ENCODE data around the gene SRGAP2C.
"Not testable (repeated sequence)": the region's sequence is repeated elsewhere in the genome, so short reads cannot be mapped to it uniquely, and the experiment has no call there.

The SRGAP2C gene

DNA sequence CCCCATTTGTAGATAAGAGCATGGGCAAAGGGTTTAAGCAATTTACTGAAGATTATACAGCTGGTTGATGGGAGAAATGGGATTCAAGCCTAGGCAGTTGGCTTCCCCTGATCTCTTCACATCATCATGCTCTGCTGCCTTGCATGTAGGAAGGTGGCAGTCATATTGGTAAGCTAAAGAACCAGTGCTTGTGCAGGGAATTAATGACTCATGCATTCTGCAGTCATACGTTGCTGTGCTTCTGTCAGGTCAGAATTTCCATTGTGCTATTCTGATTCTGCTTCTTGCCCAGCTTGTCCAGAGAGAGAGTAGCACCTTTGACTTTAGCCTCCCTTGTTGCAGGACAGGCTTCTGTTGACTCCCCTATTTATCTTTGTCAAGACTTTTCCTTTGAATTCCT, 153.2 kb downstream of the SRGAP2C start:
- not testable (repeated sequence) for DNase-seq (ENCODE audit: low read depth in 2 of 2)

DNA sequence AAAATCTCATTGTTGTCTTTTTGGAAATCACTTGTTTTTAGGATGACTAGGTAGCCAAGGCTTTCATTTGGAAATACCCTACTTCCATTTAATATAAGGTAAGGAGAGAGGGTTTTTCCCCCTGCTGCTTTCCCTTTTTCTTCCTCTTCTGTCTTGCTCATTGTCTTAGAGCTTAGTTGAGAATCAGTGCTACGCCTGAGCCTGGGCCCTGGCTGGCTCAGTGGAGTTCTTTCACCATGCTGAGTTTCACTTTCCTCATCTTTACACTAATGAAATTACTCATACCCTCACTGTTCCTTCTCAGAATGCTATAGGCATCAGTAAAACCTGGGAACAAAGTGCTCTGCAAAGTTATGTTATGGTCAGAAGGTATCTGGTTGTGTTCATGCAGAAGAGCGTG, 154.8 kb downstream of the SRGAP2C start:
- not testable (repeated sequence) for DNase-seq (ENCODE audit: low read depth in 2 of 2)

DNA sequence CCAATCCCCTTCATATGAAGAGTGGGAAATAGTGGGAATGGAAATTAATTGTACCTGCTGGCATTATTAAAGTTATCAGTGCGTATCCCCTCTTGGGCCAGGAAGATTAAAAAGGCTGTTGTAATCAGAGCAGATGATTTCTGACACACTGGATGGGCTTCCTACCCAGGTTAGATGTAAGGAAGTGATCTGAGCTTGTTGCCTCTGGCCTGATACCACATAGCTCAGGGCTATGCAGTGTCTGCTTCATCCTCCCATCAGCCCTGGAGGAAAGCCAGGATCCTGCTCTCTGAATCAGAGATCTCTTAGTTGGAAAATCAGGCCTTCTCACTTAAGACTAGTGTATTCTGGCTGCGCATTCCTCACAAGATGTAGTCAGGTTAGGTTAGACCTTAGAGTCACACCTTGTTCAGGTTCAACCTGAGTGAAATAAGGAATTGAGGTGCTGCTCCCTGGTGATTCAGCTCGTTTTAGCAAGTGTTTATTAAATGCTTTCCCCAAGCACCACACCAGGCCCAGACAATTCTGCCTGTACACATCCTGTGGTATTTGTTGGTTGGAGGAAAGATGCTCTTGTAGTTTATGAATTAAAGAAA, 158.6 kb downstream of the SRGAP2C start:
- not testable (repeated sequence) for DNase-seq (ENCODE audit: low read depth in 2 of 2)

DNA sequence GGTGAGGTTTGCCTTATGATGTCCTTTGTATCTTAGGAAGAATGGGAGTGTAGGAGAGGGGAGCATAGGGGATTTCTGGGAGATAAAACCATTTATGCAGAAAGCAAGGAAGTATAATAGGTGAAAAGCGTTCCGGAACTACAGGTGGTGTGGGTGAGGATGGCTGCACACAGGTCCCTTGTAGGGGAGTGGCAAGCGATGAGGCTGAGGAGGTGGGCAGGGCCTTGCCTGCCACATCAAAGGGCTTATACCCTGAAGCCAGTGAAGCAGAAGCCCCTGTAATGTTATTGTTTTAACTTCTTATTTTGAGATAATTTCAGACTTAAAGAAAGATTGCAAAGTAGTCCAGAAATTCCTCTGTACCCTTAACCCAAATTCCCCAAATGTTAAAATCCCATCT, 159.6 kb downstream of the SRGAP2C start:
- DNase-seq (ENCODE audit: low read depth in 2 of 2) = not testable (repeated sequence)

DNA sequence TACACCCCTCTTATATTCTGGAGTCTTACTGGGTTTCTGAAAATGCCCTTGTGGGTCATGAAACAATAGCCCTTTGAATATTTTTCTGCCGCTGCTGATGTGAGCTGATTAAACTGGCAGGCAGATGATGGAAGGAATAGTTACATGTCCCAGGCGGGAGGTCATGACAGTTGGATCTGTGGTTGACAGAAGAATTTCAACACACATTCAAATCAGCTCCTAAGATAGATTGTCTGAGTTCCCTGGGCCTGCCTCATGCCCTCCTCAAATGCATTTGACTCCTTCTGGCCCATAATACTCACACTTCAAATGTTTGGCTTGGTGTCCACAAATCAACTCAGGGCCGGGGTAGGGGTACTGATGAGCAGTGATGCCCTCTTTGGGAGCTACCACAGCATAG, 161.9 kb downstream of the SRGAP2C start:
- not testable (repeated sequence) for DNase-seq (ENCODE audit: low read depth in 2 of 2)

DNA sequence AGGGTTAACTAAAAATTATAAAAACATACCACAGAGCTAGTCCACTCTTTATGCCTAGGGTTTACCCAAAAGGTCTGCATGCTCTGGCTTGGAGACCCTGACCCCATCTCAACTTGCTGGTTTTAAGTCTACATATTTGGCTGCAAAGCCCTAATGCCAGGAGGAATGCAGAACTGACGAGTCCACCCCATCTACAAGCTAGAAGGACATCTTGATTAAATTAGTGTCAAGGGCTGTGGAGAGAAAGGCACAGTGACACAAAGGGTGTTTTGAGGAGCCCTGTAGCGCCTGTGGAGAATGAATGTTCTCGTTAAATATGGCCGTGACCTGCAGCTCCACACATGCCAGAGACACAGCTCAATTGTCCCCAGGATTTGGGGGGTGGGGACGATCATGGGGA, 162.7 kb downstream of the SRGAP2C start:
- not testable (repeated sequence) for DNase-seq (ENCODE audit: low read depth in 2 of 2)

DNA sequence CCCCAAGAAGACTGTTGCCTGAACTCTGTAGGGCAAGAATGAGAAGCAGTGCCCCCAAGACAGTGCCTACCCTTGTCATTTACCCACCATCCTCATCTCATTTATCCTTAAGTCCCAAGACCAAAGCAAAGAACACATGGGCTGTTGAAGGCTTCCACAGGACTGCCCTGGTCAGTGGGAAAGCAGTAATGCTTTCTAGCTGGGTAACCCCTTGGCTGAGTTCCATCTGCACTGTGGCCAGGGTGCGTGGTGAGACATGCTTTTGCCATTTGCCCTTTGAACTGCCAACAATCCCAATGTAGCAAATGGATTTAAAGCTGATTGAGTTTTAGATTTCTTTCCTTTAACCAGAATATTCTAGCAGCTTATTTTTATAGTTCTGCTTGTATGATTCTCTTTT, 163.3 kb downstream of the SRGAP2C start:
- DNase-seq (ENCODE audit: low read depth in 2 of 2) = not testable (repeated sequence)

DNA sequence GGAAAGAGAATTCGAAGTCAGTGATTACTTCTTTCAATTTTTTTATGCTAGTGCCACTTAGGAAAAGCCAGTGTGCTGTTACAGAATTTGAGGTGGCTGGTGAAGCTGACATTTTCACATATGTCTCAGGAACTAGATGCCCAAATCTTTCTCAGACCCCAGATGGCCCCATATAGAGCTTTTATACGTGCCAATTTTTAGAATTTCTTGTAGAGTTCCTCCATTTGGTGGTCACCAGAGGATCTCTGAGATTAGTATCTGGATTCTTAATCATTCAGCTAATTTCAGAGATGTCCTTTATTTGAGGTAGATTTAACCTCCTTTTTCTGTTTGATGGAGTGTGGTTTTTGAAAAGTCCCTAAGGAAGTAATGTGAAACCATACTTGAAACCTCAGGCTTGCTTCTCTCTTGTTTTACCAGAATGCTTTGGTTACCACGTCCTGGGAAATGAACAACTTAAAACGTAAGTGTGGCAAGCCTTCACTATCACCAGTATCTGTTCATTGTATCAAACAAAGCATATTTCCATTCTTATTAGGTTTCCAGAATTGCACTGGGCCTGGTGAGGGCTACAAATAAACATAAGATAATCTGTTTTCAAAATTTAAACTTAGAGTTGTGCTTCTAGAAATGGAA, 164.7 kb downstream of the SRGAP2C start:
- not testable (repeated sequence) for DNase-seq (ENCODE audit: low read depth in 2 of 2)

DNA sequence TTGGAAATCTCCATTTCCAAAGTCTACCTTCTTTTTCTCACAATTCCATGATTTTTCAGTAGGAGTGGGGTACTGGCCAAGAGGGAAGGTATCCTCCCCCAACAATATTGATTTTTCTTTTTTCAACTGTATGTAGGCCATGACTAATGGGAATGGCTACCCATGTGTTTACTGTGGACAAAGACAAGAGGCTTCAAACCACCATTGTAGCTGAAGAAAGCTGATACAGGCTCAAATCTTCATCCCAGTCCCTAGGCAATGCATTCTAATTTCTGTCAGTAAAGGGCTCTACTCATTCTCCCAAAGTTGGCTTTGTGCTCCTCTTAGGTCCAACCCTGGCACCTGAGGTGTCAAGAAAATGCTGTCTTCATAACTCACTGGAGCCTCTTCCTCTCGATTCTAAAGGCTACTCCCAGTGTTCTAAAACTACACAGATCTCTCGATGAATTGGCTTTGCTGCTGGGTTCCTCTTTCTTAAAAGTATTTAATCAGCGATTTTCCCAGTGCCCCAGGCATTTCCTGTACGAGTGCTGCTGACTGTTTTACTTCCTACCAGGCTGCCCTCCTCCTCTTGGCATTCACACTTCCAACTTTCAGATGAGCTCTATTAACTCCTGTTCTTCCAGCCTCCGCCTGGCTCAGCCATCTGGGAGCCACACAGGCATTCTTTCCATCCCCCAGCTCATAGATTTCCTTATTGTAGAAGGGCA, 171.1 kb downstream of the SRGAP2C start:
- DNase-seq (ENCODE audit: low read depth in 2 of 2) = not testable (repeated sequence)

DNA sequence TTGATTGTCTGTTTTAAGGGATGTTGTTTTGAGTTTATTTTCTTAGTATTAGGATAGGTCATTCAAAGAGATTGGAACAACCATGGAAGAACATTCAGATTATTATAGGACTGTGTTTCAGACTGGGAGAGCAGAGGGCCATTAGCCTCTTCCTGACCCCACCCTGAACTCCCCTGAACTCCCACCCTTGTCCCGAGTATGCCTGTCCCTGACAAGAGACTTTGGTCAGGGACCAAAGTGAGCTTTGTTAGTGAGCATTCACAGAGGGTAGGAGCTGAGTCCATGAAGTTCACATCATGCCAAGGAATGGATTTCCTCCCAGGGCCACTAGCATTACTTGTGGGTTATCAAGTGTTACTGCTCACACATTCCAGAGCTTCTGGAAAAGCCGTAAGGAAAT, 172.0 kb downstream of the SRGAP2C start:
- DNase-seq (ENCODE audit: low read depth in 2 of 2) = not testable (repeated sequence)

DNA sequence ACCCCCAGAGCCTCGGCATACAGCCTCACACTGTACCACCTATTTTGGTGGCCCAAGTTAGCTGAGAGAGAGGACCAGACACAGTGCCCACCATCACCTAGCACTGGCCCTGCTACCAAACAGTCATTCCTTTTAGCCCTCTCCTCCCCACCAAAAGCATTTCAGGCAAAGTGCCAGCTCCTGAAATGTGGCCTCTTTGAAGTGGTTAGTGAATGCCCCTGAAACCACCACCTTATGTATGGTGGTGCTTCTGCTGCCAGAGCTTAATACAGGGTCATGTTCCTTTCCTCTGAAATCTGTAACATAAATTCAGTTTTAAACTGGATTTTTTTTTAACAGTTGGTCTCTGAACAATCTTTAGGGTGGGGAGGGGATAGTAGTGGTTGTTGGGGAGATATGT, 175.8 kb downstream of the SRGAP2C start:
- DNase-seq (ENCODE audit: low read depth in 2 of 2) = not testable (repeated sequence)

DNA sequence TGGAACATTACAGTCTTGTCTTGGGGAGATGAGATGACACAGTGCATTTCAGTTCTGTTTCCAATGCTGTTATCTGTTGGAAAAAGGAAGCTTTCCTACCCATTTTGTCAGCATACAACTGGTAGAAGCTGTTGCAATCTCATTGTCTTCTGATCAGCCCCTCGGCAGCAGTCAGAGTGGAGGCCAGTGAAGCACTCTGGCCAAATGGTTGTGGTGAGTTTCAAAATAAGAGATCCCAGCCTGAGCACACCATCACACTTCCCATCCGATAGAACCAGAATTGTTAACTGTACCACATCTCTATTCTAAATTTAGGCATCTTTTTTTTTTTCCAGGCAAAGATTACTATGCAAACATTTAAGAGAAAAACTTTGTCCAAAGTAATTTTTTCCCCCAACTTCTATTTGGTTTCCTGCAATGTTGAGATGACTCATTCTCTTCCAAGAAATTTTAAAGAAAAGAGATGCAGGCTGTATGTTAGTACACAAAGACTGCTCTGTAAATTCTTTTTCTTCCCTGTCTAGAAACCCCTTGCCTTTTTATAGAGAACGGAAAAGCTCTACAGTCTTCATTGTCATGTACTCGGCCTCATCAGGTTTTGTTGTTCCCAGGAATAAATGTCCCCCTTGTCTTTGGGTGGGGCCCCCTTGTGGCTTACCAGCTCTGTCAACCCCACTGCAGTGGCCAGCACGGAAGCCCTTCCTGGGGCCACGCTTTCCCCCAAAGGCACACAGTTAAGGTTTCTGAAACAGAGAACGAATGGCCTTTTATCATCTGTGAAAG, 176.9 kb downstream of the SRGAP2C start:
- DNase-seq (ENCODE audit: low read depth in 2 of 2) = not testable (repeated sequence)

DNA sequence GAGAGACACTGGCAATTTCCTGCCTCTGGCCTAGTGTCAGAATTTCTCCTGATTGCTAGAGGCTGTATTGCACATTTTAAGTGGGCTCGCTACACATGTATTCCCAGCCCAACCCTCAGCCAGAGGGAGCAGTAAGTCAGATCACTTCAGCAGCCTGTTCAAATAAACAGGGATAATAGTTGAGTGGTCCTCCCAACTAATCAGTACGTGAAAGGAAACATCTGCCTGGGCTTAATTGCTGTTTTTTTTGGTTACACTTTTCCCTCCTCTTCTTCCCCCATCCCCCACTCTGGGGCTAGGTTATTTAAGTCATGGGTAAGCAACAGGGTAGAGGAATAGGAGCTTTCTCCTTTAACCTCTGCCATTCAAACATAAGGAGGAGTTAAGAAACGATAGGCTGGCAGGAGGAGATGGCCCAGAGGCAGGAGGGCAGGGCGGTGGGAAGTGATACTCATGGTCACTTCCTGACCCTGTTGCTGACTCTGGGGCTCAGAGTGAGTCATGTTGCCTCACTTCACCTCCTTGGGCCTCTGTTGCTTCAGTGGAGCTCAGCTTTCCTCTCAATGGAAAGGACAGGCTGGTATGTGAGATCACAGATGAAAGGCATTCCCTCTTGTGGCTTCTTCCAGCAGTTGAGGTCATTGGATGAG, 177.6 kb downstream of the SRGAP2C start:
- not testable (repeated sequence) for DNase-seq (ENCODE audit: low read depth in 2 of 2)

DNA sequence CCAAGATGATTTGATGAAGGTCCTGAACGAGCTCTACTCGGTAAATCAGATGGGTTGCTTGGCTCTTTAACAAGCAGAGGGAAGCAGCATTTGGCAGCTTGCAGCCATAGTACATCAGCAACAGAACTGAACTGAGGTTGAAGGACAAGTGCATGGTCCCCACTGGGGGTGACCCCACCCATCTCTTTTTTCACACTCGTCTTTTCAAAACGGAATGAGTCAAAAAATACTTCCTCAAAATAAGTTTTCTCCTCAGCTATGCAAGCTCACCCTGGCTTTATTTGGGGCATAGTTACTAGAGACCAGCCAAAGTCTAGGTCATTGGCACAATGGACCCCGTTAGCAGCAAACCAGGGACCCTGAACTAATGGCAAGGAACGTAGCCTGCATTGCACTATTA, 180.5 kb downstream of the SRGAP2C start:
- not testable (repeated sequence) for DNase-seq (ENCODE audit: low read depth in 2 of 2)

DNA sequence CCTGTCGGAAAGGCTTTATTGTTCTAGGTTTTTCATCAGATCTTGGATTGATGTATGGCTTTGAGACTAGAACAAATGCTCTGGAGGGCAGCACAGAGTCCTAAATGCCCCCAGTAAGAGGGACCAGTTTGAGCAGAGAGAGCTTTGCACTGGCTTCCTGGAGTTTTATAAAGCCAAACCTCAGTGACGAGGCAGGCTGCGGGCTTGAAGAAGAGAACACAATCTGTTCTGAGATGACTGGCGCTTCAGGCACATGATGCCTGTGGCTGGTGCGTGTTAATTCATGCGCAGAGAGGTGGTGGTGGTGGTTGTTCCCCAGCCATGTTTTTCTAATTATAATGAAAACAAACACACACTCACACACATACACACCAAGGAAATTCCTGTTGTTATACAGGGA, 180.9 kb downstream of the SRGAP2C start:
- DNase-seq (ENCODE audit: low read depth in 2 of 2) = peak in 1 of 2 donors; percentile 34

DNA sequence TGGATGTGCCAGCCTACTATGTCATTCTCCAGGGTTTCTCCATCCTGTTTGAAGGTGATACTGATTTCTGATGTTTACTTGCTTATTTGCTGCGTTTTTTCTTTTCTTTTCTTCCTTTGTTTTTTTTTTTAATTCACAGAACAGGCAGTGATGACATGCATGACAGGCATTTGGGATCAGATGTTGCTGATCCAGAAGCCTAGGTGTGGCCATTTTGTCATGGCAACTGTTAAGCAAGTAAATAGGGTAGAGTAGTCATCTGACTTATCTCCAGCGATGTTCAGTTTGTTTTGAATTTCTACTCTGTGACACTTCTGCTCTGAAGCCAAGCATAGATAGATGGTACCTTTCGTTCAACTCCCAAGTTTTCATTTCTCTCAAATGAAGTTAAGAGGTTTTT, 181.4 kb downstream of the SRGAP2C start:
- not testable (repeated sequence) for DNase-seq (ENCODE audit: low read depth in 2 of 2)

DNA sequence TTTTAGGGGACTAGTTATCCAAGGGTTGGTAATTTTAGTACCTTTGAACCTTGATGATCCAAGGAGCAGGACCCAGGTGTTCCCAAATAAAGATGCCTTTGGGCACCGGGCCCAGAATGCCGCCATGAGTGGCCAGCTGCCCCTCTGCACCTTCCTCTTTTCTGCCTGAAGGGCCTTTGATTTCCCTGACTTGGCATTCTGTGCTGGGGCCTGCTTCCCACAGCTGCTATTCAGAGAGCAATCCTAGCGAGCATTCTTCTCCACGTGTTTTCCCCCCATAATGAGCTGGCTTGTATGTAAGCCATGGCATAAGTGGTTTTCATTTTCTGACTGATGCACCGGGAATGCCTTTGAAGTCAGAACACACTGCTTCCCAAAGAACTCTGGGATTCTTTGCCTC, 184.1 kb downstream of the SRGAP2C start:
- DNase-seq (ENCODE audit: low read depth in 2 of 2) = not testable (repeated sequence)

DNA sequence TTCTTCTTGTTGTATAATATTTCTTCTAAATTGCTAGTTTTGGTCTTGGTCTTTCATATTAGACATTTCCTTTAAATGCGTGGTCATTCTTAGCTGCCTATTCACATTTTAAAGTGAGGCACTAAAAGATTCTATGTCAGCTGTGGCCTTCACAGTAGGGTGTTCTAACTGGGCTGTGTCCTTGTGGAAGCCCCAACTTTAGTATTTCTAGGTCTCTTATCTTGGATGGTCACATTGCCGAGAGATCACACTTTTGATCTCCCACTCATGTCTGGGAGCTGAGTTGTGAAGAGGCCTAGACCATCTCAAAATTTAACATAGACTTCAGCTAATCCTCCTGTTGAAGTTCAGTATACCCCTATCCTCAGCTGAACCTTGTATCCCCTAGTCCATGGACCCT, 185.2 kb downstream of the SRGAP2C start:
- DNase-seq (ENCODE audit: low read depth in 2 of 2) = not testable (repeated sequence)

DNA sequence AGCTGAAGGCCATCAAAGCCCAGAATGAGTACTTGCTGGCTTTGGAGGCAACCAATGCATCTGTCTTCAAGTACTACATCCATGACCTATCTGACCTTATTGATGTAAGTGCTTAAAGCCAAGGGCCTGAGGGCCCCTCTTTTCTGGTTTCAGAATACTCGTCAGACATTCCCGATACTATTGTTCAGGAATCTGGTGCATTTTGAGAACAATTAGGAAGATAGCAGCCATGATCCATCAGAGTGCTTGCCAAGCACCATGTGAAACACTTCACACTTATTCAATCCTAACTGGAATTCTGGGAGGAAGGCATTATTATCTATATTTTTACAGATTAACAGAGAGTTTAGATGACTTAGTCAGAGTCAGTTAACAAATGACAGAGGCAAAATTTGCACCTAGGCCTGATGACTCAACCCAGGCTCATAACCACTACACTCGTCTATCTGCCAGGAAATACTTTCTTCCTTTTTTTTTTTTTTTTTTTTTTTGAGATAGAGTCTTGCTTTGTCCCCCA, 190.1 kb downstream of the SRGAP2C start:
- not testable (repeated sequence) for DNase-seq (ENCODE audit: low read depth in 2 of 2)

DNA sequence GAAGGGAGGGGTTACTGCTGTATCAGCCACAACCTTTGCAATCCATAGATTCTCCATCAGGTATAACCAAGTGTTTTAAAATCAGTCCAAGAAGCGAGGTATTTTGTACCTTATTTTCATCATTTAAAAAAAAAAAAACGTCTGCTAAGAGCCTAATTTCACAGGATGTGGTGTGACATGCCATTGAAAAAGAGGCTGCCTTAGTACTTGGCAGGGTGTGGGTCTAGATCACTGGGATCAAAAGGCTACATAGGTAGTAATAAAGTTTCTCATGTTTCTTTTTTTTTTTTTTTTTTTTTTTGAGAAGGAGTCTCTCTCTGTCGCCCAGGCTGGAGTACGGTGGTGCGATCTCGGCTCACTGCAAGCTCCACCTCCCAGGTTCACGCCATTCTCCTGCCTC, 192.2 kb downstream of the SRGAP2C start:
- DNase-seq (ENCODE audit: low read depth in 2 of 2) = not testable (repeated sequence)

DNA sequence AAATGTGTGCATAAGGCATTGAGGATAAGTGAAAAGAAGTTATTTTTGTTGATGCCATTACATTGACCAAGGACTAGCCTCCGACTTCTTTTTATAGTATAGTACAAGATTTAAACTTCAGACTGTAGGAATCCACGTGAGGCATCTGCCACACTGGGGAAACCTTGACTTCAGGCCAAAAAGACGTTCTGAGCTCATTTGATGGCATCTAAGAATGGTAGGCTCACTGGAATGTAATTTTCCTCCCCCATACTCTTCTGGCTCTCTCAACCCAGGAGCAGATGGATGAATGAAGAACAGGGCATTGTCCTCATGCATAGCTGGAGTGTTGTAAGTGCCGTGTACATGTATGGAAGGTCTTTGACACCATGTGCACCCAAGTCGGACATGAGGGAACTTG, 194.0 kb downstream of the SRGAP2C start:
- not testable (repeated sequence) for DNase-seq (ENCODE audit: low read depth in 2 of 2)

All from stimulated activated CD4-positive, alpha-beta T cell treated with anti-CD3 and anti-CD28 coated beads, Interleukin-15, amount 100 ng/mL, for 48 hours (primary cell).